WTC11 (cell line): ENCODE results near the gene DCLK1. TPM values are rescaled to one million over a fixed set of nuclear protein-coding genes. Genes with fewer than 3 reads are reported as not detected.

Experiments
- ATAC-seq: fragments of 200-7000 bp; cut with Tn5 transposase; 2 replicates; pipeline ENCODE4 v1.10.0; 2021; ENCODE audit warnings: mild to moderate bottlenecking, moderate library complexity
- CTCF ChIA-PET: fragments of 300-600 bp; sonication (Branson Sonifier 250); formaldehyde crosslinking; loops from one replicate; lab custom pipeline; 2021; ENCODE audit warnings: antibody characterized with exemption; lab: Charles Lee
- POLR2A ChIA-PET: fragments of 350-600 bp; sonication (Branson Sonifier 250); formaldehyde crosslinking; loops from one replicate; lab custom pipeline; 2021; ENCODE audit warnings: antibody characterized with exemption; lab: Charles Lee
- DNase-seq: peaks from one replicate; pipeline ENCODE4 v3.0.0; 2021; ENCODE audit warnings: low spot score
- H3K27ac Mint-ChIP-seq: 2 replicates; pipeline ENCODE4 v1.8.0; 2021; ENCODE audit warnings: mixed read lengths
- H3K27me3 Mint-ChIP-seq: 2 replicates; pipeline ENCODE4 v1.8.0; 2021; ENCODE audit warnings: low read depth, mild to moderate bottlenecking, moderate library complexity, mixed read lengths
- H3K36me3 Mint-ChIP-seq: 2 replicates; pipeline ENCODE4 v1.8.0; 2021; ENCODE audit warnings: mixed read lengths
- H3K4me1 Mint-ChIP-seq: 2 replicates; pipeline ENCODE4 v1.8.0; 2022; ENCODE audit warnings: mixed read lengths
- H3K4me3 Mint-ChIP-seq: 2 replicates; pipeline ENCODE4 v1.8.0; 2021; ENCODE audit warnings: mild to moderate bottlenecking, moderate library complexity, mixed read lengths
- H3K9me3 Mint-ChIP-seq: 2 replicates; pipeline ENCODE4 v1.8.0; 2021; ENCODE audit warnings: mixed read lengths
- ATF1 ChIP-seq: sonication (generic); formaldehyde crosslinking; IDR thresholded peaks from 2 replicates; pipeline ENCODE4 v1.8.1; 2023; ENCODE audit warnings: mild to moderate bottlenecking, moderate library complexity, missing genetic modification reagents
- CBFB ChIP-seq: sonication (generic); formaldehyde crosslinking; IDR thresholded peaks from 2 replicates; pipeline ENCODE4 v1.8.1; 2022; ENCODE audit warnings: mild to moderate bottlenecking, low read depth, missing genetic modification reagents
- ETV6 ChIP-seq: sonication (generic); formaldehyde crosslinking; IDR thresholded peaks from 2 replicates; pipeline ENCODE4 v1.8.1; 2022; ENCODE audit warnings: mild to moderate bottlenecking, missing genetic modification reagents
- GTF2I ChIP-seq: fragments of 250-450 bp; sonication (Bioruptor Pico); conservative IDR thresholded peaks from 2 replicates; pipeline ENCODE4 v1.4.0; 2021; ENCODE audit warnings: mild to moderate bottlenecking
- HMGA2 ChIP-seq: fragments of 250-450 bp; sonication (Bioruptor Pico); IDR thresholded peaks from 2 replicates; pipeline ENCODE4 v1.4.0; 2021; ENCODE audit warnings: mild to moderate bottlenecking, moderate library complexity
- MYBL2 ChIP-seq: sonication (generic); formaldehyde crosslinking; IDR thresholded peaks from 2 replicates; pipeline ENCODE4 v1.8.1; 2023; ENCODE audit warnings: mild to moderate bottlenecking, moderate library complexity, missing genetic modification reagents
- NFATC4 ChIP-seq: fragments of 250-450 bp; sonication (Bioruptor Pico); IDR thresholded peaks from 2 replicates; pipeline ENCODE4 v1.9.0; 2021; ENCODE audit warnings: mild to moderate bottlenecking
- NFYB ChIP-seq: sonication (generic); formaldehyde crosslinking; conservative IDR thresholded peaks from 2 replicates; pipeline ENCODE4 v1.8.0; 2022; ENCODE audit warnings: low read depth, missing genetic modification reagents
- SMAD4 ChIP-seq: sonication (generic); formaldehyde crosslinking; IDR thresholded peaks from 2 replicates; pipeline ENCODE4 v1.8.0; 2022; ENCODE audit warnings: mild to moderate bottlenecking, missing genetic modification reagents
- SP1 ChIP-seq: sonication (generic); formaldehyde crosslinking; conservative IDR thresholded peaks from 2 replicates; pipeline ENCODE4 v1.8.1; 2022; ENCODE audit warnings: missing genetic modification reagents
- ZNF121 ChIP-seq: sonication (generic); formaldehyde crosslinking; IDR thresholded peaks from 2 replicates; pipeline ENCODE4 v1.8.0; 2023; ENCODE audit warnings: missing genetic modification reagents
- ZNF138 ChIP-seq: sonication (generic); formaldehyde crosslinking; conservative IDR thresholded peaks from 2 replicates; pipeline ENCODE4 v1.8.1; 2022; ENCODE audit warnings: mild to moderate bottlenecking, moderate library complexity, missing genetic modification reagents
- ZNF263 ChIP-seq: sonication (generic); formaldehyde crosslinking; IDR thresholded peaks from 2 replicates; pipeline ENCODE4 v1.8.1; 2022; ENCODE audit warnings: low read depth, mild to moderate bottlenecking, moderate library complexity, missing genetic modification reagents
- ZNF425 ChIP-seq: fragments of 250-450 bp; sonication (Bioruptor Pico); conservative IDR thresholded peaks from 2 replicates; pipeline ENCODE4 v1.9.0; 2021; ENCODE audit warnings: mild to moderate bottlenecking
- total RNA-seq: library from RNA; stranded (reverse); gene quantifications from 3 replicates; pipeline ENCODE4 v1.2.3, GENCODE V29; 2021
- TF ChIP-seq, protein P1 (sequence below): fragments of 250-450 bp; sonication (Bioruptor Pico); IDR thresholded peaks from 2 replicates; pipeline ENCODE4 v1.8.0; 2021; ENCODE audit warnings: mild to moderate bottlenecking
- TF ChIP-seq, protein P2 (sequence below): fragments of 250-450 bp; sonication (Bioruptor Pico); IDR thresholded peaks from 2 replicates; pipeline ENCODE4 v1.9.0; 2021; ENCODE audit warnings: moderate library complexity, mild to moderate bottlenecking, inconsistent platforms, borderline replicate concordance
- TF ChIP-seq, protein P3 (sequence below): fragments of 200-600 bp; IDR thresholded peaks from 2 replicates; pipeline ENCODE4 v1.8.0; 2022; ENCODE audit warnings: antibody characterized with exemption
- TF ChIP-seq, protein P4 (sequence below): fragments of 250-450 bp; sonication (Bioruptor Pico); IDR thresholded peaks from 2 replicates; pipeline ENCODE4 v1.9.0; 2021; ENCODE audit warnings: mild to moderate bottlenecking, borderline replicate concordance
- TF ChIP-seq, protein P5 (sequence below): sonication (generic); formaldehyde crosslinking; IDR thresholded peaks from 2 replicates; pipeline ENCODE4 v1.8.1; 2022; ENCODE audit warnings: low read depth, mild to moderate bottlenecking, moderate library complexity, missing genetic modification reagents, borderline replicate concordance

The DCLK1 gene
- total RNA-seq, 1 experiment from 2014 or later, result 18.5 TPM

- no peak for DNase-seq
- no peak overlapping the region for H3K27ac Mint-ChIP-seq
- TF ChIP-seq ZNF263 (CRISPR knock-in tag), result no peak
- TF ChIP-seq ZNF121 (CRISPR knock-in tag), result no peak
- TF ChIP-seq HMGA2, result no peak
- no peak for TF ChIP-seq SMAD4
- no peak for TF ChIP-seq NFATC4
- TF ChIP-seq GTF2I (CRISPR knock-in tag), result no peak
- TF ChIP-seq, protein P1, sequence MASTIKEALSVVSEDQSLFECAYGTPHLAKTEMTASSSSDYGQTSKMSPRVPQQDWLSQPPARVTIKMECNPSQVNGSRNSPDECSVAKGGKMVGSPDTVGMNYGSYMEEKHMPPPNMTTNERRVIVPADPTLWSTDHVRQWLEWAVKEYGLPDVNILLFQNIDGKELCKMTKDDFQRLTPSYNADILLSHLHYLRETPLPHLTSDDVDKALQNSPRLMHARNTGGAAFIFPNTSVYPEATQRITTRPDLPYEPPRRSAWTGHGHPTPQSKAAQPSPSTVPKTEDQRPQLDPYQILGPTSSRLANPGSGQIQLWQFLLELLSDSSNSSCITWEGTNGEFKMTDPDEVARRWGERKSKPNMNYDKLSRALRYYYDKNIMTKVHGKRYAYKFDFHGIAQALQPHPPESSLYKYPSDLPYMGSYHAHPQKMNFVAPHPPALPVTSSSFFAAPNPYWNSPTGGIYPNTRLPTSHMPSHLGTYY (CRISPR knock-in tag), result no peak
- TF ChIP-seq, protein P2, sequence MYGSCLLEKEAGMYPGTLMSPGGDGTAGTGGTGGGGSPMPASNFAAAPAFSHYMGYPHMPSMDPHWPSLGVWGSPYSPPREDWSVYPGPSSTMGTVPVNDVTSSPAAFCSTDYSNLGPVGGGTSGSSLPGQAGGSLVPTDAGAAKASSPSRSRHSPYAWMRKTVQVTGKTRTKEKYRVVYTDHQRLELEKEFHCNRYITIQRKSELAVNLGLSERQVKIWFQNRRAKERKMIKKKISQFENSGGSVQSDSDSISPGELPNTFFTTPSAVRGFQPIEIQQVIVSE (CRISPR knock-in tag), result no peak
- TF ChIP-seq, protein P3, sequence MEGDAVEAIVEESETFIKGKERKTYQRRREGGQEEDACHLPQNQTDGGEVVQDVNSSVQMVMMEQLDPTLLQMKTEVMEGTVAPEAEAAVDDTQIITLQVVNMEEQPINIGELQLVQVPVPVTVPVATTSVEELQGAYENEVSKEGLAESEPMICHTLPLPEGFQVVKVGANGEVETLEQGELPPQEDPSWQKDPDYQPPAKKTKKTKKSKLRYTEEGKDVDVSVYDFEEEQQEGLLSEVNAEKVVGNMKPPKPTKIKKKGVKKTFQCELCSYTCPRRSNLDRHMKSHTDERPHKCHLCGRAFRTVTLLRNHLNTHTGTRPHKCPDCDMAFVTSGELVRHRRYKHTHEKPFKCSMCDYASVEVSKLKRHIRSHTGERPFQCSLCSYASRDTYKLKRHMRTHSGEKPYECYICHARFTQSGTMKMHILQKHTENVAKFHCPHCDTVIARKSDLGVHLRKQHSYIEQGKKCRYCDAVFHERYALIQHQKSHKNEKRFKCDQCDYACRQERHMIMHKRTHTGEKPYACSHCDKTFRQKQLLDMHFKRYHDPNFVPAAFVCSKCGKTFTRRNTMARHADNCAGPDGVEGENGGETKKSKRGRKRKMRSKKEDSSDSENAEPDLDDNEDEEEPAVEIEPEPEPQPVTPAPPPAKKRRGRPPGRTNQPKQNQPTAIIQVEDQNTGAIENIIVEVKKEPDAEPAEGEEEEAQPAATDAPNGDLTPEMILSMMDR, result no peak
- no peak for TF ChIP-seq ZNF138 (CRISPR knock-in tag)
- no peak for TF ChIP-seq NFYB (CRISPR knock-in tag)
- TF ChIP-seq, protein P4, sequence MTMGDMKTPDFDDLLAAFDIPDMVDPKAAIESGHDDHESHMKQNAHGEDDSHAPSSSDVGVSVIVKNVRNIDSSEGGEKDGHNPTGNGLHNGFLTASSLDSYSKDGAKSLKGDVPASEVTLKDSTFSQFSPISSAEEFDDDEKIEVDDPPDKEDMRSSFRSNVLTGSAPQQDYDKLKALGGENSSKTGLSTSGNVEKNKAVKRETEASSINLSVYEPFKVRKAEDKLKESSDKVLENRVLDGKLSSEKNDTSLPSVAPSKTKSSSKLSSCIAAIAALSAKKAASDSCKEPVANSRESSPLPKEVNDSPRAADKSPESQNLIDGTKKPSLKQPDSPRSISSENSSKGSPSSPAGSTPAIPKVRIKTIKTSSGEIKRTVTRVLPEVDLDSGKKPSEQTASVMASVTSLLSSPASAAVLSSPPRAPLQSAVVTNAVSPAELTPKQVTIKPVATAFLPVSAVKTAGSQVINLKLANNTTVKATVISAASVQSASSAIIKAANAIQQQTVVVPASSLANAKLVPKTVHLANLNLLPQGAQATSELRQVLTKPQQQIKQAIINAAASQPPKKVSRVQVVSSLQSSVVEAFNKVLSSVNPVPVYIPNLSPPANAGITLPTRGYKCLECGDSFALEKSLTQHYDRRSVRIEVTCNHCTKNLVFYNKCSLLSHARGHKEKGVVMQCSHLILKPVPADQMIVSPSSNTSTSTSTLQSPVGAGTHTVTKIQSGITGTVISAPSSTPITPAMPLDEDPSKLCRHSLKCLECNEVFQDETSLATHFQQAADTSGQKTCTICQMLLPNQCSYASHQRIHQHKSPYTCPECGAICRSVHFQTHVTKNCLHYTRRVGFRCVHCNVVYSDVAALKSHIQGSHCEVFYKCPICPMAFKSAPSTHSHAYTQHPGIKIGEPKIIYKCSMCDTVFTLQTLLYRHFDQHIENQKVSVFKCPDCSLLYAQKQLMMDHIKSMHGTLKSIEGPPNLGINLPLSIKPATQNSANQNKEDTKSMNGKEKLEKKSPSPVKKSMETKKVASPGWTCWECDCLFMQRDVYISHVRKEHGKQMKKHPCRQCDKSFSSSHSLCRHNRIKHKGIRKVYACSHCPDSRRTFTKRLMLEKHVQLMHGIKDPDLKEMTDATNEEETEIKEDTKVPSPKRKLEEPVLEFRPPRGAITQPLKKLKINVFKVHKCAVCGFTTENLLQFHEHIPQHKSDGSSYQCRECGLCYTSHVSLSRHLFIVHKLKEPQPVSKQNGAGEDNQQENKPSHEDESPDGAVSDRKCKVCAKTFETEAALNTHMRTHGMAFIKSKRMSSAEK (CRISPR knock-in tag), result no peak
- TF ChIP-seq, protein P5, sequence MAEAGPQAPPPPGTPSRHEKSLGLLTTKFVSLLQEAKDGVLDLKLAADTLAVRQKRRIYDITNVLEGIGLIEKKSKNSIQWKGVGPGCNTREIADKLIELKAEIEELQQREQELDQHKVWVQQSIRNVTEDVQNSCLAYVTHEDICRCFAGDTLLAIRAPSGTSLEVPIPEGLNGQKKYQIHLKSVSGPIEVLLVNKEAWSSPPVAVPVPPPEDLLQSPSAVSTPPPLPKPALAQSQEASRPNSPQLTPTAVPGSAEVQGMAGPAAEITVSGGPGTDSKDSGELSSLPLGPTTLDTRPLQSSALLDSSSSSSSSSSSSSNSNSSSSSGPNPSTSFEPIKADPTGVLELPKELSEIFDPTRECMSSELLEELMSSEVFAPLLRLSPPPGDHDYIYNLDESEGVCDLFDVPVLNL (CRISPR knock-in tag), result no peak
- no peak for TF ChIP-seq MYBL2
- TF ChIP-seq ETV6 (CRISPR knock-in tag), result no peak
- TF ChIP-seq CBFB (CRISPR knock-in tag), result no peak
- peaks cover 8% of the 10 kb centered on the region for H3K36me3 Mint-ChIP-seq
- H3K9me3 Mint-ChIP-seq, result peaks cover 12% of the 10 kb centered on the region
- H3K4me3 Mint-ChIP-seq, result no peak overlapping the region
- CTCF ChIA-PET, result no interaction called here
- no peak for ATAC-seq
- H3K4me1 Mint-ChIP-seq, result peaks cover 13% of the 10 kb centered on the region
- POLR2A ChIA-PET, result no interaction called here
- no peaks in the 10 kb centered on the region for H3K27me3 Mint-ChIP-seq
These were observed 75.8 kb downstream of the DCLK1 start for GRCh38 chr13:36055366-36055765.

GRCh38 chr13:36054041-36054440 lies 77.1 kb downstream of the DCLK1 start:
- Mint-ChIP-seq H3K36me3 (peaks cover 8% of the 10 kb centered on the region), H3K4me1 (peaks cover 13% of the 10 kb centered on the region), H3K27me3 (no peaks in the 10 kb centered on the region), H3K27ac (0 out of 2 replicates have a peak overlapping the region, but pooled peaks have one; percentile 3), H3K4me3 (no peak overlapping the region), H3K9me3 (peaks cover 12% of the 10 kb centered on the region)
- TF ChIP-seq ATF1 (no peak), SP1 (CRISPR knock-in tag) (no peak), ZNF425 (CRISPR knock-in tag) (no peak)
- ChIA-PET POLR2A (no interaction called here), CTCF (no interaction called here)
- ATAC-seq (peak; percentile 36), DNase-seq (no peak)
